ENCODE measurements around the gene BDKRB1.

DNA sequence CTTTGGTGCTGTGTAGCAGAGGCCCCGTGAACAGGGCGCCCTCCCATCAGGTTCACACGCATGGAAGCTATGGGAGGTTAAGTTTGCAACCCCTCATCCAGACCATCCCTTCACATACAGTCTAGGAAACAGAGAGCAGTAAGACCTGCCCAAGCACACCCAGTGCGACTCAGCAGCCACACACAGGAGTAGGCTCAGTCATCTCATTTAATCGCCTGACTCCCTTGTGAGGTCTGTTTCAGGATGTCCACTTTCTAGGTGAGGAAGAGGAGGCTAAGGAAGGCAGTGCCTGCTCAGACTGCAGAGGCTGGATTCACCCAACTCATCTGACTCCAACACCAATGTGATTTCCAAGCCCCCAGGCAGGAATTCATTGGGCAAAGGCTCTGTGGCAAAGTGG lies 11.9 kb downstream of the BDKRB1 start:
- no peak for TF ChIP-seq TCF7L2 (IDR thresholded peaks at IDR 0.05; ENCODE audit: low read depth, low read length)
- TF ChIP-seq, protein P1, sequence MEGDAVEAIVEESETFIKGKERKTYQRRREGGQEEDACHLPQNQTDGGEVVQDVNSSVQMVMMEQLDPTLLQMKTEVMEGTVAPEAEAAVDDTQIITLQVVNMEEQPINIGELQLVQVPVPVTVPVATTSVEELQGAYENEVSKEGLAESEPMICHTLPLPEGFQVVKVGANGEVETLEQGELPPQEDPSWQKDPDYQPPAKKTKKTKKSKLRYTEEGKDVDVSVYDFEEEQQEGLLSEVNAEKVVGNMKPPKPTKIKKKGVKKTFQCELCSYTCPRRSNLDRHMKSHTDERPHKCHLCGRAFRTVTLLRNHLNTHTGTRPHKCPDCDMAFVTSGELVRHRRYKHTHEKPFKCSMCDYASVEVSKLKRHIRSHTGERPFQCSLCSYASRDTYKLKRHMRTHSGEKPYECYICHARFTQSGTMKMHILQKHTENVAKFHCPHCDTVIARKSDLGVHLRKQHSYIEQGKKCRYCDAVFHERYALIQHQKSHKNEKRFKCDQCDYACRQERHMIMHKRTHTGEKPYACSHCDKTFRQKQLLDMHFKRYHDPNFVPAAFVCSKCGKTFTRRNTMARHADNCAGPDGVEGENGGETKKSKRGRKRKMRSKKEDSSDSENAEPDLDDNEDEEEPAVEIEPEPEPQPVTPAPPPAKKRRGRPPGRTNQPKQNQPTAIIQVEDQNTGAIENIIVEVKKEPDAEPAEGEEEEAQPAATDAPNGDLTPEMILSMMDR (IDR thresholded peaks at IDR 0.05): no peak
